ENCODE measurements around the gene ACCSL. TPM values are rescaled to one million over a fixed set of nuclear protein-coding genes. Genes with fewer than 3 reads are reported as not detected.

Gene ACCSL
- under 1 TPM in 1 of 9 donors, not detected in 8; 0.06 TPM for total RNA-seq
- not detected for polyA plus RNA-seq
- long read RNA-seq, donor 1: 0 reads
- long read RNA-seq, donor 2: 0 reads
- long read RNA-seq, donor 3: 0 reads
- long read RNA-seq, donor 4: 0 reads
- long read RNA-seq, donor 5: 0 reads
- long read RNA-seq, donor 6: 0 reads
- long read RNA-seq, donor 7: 0 reads
- long read RNA-seq, donor 8: 0 reads
- long read RNA-seq, donor 9: 0 reads
- long read RNA-seq, donor 10: 0 reads

- TF ChIP-seq POLR2A (IDR thresholded peaks at IDR 0.05): no peak
- no peak for TF ChIP-seq CTCF (IDR thresholded peaks at IDR 0.05)
- H3K27ac ChIP-seq: no peak within 1 kb of the TSS
- DNase-seq: peak in 2 of 7 donors; percentile 11 to 46
- H3K4me3 ChIP-seq: no peak within 1 kb of the TSS
- no peaks in the 10 kb centered on the region for H3K27me3 ChIP-seq
- H3K36me3 ChIP-seq (replicated peaks in 1 of 2): no peaks in the 10 kb centered on the region
- no peaks in the 10 kb centered on the region for H3K4me1 ChIP-seq (replicated peaks in 1 of 2)
- no peaks in the 10 kb centered on the region for H3K9me3 ChIP-seq (replicated peaks in 1 of 3)
- intact Hi-C loops (cut with DNase I): no loop called here
- WGBS, 4 donors: 85 to 92% (median 87%) methylated on average over 4 to 12 of the region's 12 CpGs
Observed at GRCh38 chr11:44047931-44048431, at the start of gene ACCSL. ACCSL (plus strand) TSS chr11:44047981; CDS start chr11:44048037, 56 bp downstream.

GRCh38 chr11:43998308-43998707 lies 49.5 kb upstream of the ACCSL start:
- Histone ChIP-seq H3K27ac (no peak overlapping the region), H3K9me3 (replicated peaks in 1 of 3) (no peaks in the 10 kb centered on the region), H3K4me1 (replicated peaks in 1 of 2) (peaks cover 0 to 13% of the 10 kb centered on the region in 2 donors), H3K36me3 (replicated peaks in 1 of 2) (no peaks in the 10 kb centered on the region), H3K4me3 (no peak overlapping the region), H3K27me3 (no peaks in the 10 kb centered on the region)
- peak in 1 of 7 donors; percentile 11 for DNase-seq
- TF ChIP-seq POLR2A (IDR thresholded peaks at IDR 0.05) (no peak), CTCF (IDR thresholded peaks at IDR 0.05) (no peak)
- 79 to 100% (median 94%) methylated on average over 1 of the region's 1 CpG for WGBS, 4 donors
- intact Hi-C loops (cut with DNase I): no loop called here

- H3K4me3 ChIP-seq: no peak overlapping the region
- DNase-seq: no peak
- intact Hi-C loops (cut with DNase I): no loop called here
- 47 to 91% (median 56%) methylated on average over 2 of the region's 2 CpGs for WGBS, 4 donors
- H3K4me1 ChIP-seq (replicated peaks in 1 of 2): peaks cover 0 to 34% of the 10 kb centered on the region in 2 donors
- H3K9me3 ChIP-seq (replicated peaks in 1 of 3): no peaks in the 10 kb centered on the region
- TF ChIP-seq POLR2A (IDR thresholded peaks at IDR 0.05) (no peak), CTCF (IDR thresholded peaks at IDR 0.05) (no peak)
- H3K27ac ChIP-seq: no peak overlapping the region
- H3K36me3 ChIP-seq (replicated peaks in 1 of 2): no peaks in the 10 kb centered on the region
- no peaks in the 10 kb centered on the region for H3K27me3 ChIP-seq
Observed at GRCh38 chr11:44000731-44001130, 47.0 kb upstream of the ACCSL start.

- WGBS, 4 donors: 76 to 77% (median 77%) methylated on average over 17 to 18 of the region's 18 CpGs
Observed at GRCh38 chr11:44002191-44003093, 45.3 kb upstream of the ACCSL start.

More at GRCh38 chr11:44002191-44003093, 45.3 kb upstream of the ACCSL start:
- no peak for TF ChIP-seq POLR2A (IDR thresholded peaks at IDR 0.05)
- no peak for TF ChIP-seq CTCF (IDR thresholded peaks at IDR 0.05)
- H3K4me3 ChIP-seq: no peak overlapping the region
- no peaks in the 10 kb centered on the region for H3K36me3 ChIP-seq (replicated peaks in 1 of 2)
- H3K9me3 ChIP-seq (replicated peaks in 1 of 3): no peaks in the 10 kb centered on the region
- intact Hi-C loops (cut with DNase I): no loop called here
- DNase-seq: peak in 2 of 7 donors; percentile 11 to 52
- H3K27ac ChIP-seq: peak overlapping the region in 2 of 5 donors; percentile 69 to 73
- H3K27me3 ChIP-seq: no peaks in the 10 kb centered on the region
- peaks cover 0 to 39% of the 10 kb centered on the region in 2 donors for H3K4me1 ChIP-seq (replicated peaks in 1 of 2)

Measured in adrenal gland (tissue), 19 donors.